GM12801 (cell line): Measurements from ENCODE around the gene SMIM38.

Experiments used
- TF ChIP-seq, protein P1 (sequence below): IDR thresholded peaks from one replicate; pipeline ENCODE4 v1.5.1; 2011; ENCODE audit warnings: control low read depth; ENCODE audit not compliant: insufficient read length; ENCODE audit errors: extremely low read depth

The SMIM38 gene

DNA sequence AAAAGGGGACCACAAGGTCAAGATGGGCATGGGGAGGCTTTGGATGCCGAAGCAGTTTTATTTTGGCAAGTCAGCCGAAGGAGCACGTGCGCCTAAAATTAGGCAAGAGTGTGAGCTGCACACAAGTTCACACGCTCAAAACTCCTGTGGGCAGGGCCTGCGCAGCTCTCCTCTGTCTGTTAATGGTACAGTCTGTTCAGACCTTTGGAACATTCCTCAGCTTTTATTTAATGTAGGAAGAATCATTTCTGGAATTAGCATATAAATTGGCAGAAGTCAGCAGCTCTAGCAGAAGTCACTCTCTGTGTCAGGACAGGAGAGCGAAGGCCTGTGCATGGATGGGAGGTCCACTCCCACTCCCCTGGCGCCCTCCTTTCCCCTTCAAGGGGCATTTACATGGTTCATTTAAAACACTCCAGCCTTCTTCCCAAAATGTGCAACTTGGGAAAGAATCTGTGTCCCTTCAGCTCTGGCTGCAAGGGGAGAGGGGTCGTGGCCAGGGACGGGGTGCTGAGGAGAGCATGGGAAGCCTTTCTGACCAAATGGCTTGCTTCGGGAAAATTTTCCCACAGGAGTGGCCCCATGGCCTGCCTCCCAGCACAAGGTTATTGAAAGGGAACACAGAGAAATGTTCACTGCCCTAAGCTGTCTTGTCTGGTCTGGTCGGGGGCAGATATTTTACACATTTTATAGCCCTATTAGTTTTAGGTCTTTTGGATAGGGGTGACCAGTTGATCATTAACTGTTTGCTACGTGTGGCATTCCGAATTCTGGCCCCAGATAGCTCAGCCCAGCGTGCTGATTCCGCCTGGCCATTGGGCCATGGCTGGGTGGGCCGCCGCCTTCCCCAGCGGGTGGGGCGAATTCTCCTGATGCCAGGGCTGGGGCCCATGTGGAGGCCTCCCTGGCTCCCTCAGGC lies 43.9 kb upstream of the SMIM38 start:
- TF ChIP-seq, protein P1, sequence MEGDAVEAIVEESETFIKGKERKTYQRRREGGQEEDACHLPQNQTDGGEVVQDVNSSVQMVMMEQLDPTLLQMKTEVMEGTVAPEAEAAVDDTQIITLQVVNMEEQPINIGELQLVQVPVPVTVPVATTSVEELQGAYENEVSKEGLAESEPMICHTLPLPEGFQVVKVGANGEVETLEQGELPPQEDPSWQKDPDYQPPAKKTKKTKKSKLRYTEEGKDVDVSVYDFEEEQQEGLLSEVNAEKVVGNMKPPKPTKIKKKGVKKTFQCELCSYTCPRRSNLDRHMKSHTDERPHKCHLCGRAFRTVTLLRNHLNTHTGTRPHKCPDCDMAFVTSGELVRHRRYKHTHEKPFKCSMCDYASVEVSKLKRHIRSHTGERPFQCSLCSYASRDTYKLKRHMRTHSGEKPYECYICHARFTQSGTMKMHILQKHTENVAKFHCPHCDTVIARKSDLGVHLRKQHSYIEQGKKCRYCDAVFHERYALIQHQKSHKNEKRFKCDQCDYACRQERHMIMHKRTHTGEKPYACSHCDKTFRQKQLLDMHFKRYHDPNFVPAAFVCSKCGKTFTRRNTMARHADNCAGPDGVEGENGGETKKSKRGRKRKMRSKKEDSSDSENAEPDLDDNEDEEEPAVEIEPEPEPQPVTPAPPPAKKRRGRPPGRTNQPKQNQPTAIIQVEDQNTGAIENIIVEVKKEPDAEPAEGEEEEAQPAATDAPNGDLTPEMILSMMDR = no peak

DNA sequence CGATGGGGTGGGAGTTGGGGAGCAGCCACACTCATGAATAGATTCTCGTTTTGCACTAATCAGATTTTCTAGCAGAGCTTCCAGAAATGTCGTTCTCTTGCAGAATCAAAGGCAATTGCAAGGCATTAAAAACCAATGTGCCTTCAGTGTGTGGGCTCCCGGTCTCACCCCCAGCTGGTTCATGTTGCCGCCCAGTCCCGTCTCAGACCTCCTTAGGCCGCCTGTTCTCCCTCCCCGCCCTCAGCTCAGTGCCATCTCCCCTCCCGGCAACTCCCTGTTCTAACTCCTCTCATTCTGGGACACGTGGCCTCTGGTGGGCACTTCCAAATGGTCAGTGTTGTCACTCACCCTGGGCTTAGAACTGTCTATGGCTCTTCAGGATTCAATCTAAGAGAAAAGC lies 42.5 kb upstream of the SMIM38 start:
- TF ChIP-seq, protein P1 = no peak

DNA sequence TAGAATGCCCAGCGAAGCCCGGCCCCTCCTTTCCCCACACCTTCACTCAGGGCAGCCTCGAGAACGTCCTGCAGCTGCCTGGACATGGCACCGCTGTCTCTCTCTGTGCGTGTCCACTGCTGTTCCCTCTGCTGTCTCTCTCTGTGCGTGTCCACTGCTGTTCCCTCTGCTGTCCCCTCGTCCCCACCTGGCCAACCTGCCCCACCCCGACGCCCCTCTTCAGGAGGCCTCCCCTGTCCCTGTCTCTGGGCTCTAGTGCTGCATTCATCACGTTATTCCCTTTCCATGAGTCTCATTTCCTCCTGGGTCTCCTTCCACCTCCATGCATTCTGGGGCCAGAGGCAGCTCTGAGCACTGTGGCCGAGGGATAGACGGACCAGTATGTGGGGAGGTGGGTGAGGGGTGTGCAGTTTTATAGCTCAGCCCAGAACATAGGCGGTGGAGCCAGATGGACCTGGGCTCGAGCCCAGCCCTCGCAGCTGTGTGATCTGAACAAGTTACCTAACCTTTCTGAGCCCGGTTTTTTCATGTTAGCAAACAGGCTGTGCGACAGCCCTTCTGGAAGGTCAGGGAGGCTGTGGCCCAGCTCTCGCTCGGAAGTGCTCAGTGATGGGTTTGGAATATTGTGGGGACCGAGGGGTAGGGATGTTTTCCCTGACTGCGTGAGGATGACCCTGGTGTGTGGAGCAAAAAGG lies 41.9 kb upstream of the SMIM38 start:
- TF ChIP-seq, protein P1 = no peak

DNA sequence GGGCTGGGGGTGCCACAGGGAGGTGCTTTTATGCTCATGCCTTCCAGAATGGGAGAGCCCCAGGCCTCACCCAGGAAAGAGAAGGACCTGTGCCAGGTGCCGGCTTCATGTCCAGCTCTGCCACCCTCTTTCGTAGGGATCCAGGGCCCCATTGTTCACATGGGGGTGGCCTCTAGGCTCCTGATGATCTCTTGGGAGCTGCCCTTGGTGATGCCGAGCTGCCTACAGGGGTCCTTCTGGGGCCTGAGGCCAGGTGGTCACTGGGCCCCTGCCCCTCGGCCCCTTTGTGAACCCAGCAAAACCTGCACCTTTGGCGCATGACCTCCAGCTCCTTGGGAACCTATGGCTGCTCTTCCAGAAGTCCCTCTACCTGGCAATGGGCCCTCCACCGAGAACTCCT lies 41.4 kb upstream of the SMIM38 start:
- TF ChIP-seq, protein P1 = no peak

DNA sequence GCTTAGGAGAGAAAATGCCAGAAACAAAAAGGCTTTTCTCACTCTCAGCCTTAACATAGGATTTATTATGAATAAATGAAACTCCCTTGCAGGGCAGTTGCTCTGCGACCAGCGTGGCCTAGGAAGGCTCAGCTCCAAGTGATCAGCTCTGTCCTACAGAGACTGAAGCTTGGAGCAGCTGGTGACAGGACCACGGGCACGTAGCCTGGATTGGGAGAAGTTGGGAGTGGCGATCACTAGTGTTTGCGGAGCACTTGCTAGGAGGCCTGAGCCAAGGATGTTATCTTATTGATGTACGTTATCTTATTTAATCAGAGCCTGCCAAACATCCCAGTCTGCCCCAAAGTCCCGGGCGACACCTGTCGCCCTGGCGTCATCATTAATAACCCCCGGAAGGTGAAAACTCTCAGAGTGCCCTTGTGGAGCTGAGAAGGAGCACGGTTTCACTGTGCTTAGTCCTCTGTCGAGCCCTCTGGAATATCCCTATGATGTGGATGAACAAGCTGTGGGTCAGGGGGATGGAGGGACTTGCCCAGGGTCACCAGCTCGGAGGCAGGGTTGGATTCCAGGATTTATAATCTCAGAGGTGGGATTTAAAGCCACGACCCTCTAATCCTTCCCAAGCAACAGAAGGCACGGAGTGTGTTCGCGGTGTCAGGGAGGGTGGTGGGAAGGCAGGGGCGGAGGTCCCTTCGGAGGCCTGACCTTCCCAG lies 40.8 kb upstream of the SMIM38 start:
- TF ChIP-seq, protein P1 = no peak

DNA sequence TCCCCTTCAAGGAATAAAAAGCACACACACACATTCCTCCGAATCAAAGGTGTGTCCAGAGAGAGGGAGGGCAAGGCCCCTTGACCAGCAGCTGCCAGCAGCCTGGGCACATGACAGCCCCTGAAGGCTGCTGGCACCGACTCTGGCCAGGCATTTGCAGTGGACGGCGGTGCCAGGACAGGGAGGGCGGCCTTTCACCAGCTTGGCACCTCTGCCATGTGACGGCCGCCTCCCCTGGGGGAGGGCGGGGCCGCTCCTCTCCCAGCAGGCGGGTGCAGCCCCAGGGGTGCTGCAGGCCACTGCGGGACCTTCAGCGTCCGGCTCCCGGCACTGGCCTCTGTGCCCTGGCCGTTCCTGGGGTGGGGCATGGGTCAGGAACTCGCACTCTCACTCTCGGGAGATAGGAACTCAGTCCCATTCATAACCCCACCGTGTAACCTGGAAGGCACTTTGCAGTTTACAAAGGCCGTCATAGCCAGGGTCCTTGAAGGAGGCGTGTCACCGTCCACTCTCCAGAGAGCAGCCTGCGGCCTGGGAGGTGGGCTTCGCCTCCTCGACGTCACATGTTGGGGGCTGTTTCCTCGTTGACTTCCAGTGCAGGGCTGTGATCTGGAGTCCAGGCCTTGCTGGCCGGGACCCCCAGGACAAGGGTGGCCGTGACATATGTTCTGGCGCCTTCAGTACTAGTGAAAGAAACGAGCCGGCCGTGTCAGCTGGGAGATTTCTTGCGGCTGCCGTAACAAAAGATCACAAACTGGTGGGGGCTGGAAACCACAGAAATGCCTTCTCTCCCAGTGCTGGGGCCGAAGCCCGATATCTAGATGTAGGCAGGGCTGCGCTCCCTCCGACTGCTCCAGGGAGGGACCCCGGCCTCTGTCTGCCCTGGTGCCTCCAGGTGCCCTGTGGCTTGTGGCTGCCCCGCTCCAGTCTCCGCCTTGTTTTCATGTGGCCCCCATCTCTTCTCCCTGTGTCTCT lies 39.9 kb upstream of the SMIM38 start:
- TF ChIP-seq, protein P1 = no peak
